HEK293T (cell line): ENCODE data around the gene KCTD10.
"Not testable (repeated sequence)": the region's sequence is repeated elsewhere in the genome, so short reads cannot be mapped to it uniquely, and the experiment has no call there.

Experiments
- ARNT ChIP-seq: fragments of 450-650 bp; IDR thresholded peaks from 2 replicates; pipeline ENCODE4 v1.6.1; 2017; ENCODE audit warnings: mild to moderate bottlenecking
- FOXK2 ChIP-seq: fragments of 450-650 bp; IDR thresholded peaks from 2 replicates; pipeline ENCODE4 v1.6.1; 2016; ENCODE audit warnings: mild to moderate bottlenecking
- L3MBTL2 ChIP-seq: fragments of 450-650 bp; conservative IDR thresholded peaks from 2 replicates; pipeline ENCODE4 v1.6.1; 2016; ENCODE audit warnings: mild to moderate bottlenecking
- LEF1 ChIP-seq: fragments of 450-650 bp; IDR thresholded peaks from 2 replicates; pipeline ENCODE4 v1.6.1; 2017; ENCODE audit warnings: mild to moderate bottlenecking, borderline replicate concordance
- SP1 ChIP-seq: fragments of 450-650 bp; IDR thresholded peaks from 2 replicates; pipeline ENCODE4 v1.6.1; 2017
- SUZ12 ChIP-seq: fragments of 450-650 bp; IDR thresholded peaks from 2 replicates; pipeline ENCODE4 v1.6.1; 2016; ENCODE audit warnings: mild to moderate bottlenecking

DNA sequence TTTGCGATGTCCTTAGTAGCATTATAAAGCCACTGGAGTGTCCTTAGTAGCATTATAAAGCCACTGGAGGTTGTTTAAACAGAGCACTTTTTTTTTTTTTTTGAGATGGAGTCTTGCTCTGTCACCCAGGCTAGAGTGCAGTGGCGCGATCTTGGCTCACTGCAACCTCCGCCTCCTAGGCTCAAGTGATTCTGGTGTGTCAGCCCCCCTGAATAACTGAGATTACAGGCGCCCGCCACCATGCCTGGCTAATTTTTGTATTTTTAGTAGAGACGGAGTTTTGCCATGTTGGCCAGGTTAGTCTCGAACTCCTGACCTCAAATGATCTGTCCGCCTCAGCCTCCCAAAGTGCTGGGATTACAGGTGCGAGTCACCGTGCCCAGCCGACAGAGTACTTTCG, 37.1 kb downstream of the KCTD10 start:
- not testable (repeated sequence) for TF ChIP-seq SP1, L3MBTL2, FOXK2, SUZ12, ARNT, LEF1
